Thyroid gland (tissue), 4 donors: ENCODE measurements around the gene RHEB.

Experiments used
- POLR2A ChIP-seq, 2 donors: fragments of 450-650 bp; IDR thresholded peaks; one replicate each; pipeline ENCODE4 v1.6.1; 2017; ENCODE audit warnings: antibody characterized with exemption in 2 of 2, mild to moderate bottlenecking in 2 of 2, moderate library complexity in 1 of 2
- TF ChIP-seq, protein P1 (sequence below), 6 experiments: fragments of 200-600 bp in 3 of 6; fragments of 450-650 bp in 3 of 6; sonication (generic) in 3 of 6; IDR thresholded peaks; one replicate each; pipeline ENCODE4 v1.5.1; 2016 to 2019; ENCODE audit warnings: antibody characterized with exemption in 6 of 6, mild to moderate bottlenecking in 2 of 6, inconsistent platforms in 1 of 6, moderate library complexity in 1 of 6

DNA sequence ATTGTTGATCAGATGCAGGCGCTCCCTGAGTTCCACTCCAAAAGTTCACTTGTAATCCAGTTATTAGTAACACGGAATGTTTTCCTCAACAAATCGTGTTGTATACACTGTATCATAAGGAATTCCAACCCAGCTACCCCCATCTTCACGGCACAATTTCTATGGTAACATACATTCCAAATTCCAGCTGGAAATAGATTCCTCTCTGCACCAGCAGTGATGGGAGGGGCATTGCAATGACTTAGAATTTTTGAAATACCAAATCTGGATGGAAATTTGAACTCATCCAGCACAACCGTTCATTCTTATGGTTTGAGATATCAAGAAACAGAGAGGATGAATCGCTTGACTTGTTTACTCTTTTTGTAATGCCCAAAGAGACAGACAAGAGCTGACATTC is 38.9 kb upstream of the RHEB start:
- TF ChIP-seq, protein P1, sequence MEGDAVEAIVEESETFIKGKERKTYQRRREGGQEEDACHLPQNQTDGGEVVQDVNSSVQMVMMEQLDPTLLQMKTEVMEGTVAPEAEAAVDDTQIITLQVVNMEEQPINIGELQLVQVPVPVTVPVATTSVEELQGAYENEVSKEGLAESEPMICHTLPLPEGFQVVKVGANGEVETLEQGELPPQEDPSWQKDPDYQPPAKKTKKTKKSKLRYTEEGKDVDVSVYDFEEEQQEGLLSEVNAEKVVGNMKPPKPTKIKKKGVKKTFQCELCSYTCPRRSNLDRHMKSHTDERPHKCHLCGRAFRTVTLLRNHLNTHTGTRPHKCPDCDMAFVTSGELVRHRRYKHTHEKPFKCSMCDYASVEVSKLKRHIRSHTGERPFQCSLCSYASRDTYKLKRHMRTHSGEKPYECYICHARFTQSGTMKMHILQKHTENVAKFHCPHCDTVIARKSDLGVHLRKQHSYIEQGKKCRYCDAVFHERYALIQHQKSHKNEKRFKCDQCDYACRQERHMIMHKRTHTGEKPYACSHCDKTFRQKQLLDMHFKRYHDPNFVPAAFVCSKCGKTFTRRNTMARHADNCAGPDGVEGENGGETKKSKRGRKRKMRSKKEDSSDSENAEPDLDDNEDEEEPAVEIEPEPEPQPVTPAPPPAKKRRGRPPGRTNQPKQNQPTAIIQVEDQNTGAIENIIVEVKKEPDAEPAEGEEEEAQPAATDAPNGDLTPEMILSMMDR (IDR thresholded peaks at IDR 0.05) = no peak
- no peak for TF ChIP-seq POLR2A (IDR thresholded peaks at IDR 0.05)
